ACHN (cell line): ENCODE results near the gene OTULIN.

Experiments
- DNase-seq: peaks from one replicate; pipeline ENCODE4 v3.0.0-alpha.2; 2015
- in situ Hi-C: cut with HindIII; loops from 2 replicates; pipeline ENCODE4 v1.10.0; 2017; ENCODE audit warnings: low sequenced_read_pairs, low pct_ligation_motif_present, low pct_unique_long_range_greater_than_20kb

The OTULIN gene

DNA sequence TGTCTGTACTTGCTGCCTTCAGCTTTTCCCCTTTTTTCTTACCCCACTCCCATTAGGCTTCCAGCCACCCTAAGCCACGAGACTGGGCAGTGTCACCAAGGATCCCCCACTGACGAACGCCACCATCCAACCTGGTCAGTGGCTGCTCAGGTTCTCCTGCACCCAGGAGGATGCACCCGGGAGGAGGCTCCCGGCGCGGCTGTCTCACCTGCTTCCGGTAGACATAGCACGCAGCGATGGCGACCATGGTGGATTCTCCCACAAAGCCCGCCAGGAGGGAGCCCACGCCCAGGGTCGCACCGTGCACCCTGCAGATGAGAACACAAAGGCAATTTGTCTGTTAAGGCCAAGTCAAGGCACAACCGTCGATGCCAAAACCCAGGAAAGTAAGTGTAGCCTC lies 48.1 kb downstream of the OTULIN start:
- no peak for DNase-seq
- in situ Hi-C loops: no loop called here

DNA sequence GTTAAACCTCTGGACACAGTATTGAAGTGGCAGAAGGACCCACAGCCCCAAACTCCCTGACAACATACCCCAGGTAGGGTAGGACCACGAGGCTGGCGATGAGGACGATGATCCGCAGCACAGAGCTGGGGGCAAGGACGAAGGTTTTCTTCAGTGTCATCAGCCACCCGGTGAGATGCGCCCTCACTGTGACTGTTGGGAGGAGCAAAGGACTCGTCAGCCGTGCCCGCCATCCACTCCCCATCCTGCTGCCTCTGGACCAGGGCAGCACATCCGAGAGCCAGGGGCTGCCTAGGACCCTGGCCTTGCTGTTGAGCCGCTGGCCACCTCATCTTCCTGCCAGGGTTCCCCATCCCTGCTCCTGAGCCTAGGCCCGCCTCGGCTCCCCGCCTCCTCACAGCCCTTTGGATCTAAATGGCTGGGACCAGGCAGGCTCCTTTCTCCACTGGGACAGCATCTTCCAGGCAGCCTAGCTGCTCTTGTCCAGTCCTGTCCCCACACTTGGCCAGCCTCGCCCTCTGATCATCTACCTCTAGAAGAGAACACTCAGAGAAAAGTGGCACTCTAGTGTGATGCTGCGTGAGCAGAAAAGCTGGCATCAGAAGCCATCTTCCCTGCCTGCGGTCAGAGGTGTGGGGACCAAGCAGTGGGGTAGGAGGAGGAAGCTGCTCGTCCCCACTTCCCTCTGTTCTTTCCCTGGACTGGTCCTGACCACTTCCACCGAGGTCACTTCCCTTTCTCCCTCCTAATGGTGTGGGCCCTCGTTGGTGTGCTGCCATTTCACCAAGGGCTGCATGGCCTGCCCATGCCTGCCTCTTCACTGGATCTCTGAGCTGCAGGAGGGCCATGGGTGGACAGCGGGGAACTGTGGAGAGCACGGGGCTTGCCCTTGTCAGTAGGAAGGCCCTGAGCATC lies 49.2 kb downstream of the OTULIN start:
- DNase-seq: no peak
- in situ Hi-C loops: no loop called here

DNA sequence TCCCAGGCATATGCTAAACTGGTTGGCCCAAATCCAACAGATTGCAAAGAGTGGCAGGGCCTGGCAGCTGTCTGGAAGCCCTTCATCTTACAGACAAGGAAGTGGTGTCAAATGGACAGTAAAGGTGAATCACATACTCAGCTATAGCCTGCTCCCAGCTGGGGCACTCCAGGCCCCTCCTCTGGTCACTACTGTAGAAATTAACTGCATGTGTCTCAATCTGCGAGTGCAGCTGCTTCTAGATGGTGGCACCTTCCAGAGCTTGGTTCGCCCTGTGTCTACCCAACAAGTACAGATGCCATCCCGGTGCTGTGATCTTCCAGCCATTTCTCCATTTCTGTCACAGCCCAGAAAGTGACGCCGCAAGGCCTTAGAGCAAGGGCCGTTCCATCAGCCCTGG lies 50.2 kb downstream of the OTULIN start:
- no peak for DNase-seq
- in situ Hi-C loops: no loop called here

DNA sequence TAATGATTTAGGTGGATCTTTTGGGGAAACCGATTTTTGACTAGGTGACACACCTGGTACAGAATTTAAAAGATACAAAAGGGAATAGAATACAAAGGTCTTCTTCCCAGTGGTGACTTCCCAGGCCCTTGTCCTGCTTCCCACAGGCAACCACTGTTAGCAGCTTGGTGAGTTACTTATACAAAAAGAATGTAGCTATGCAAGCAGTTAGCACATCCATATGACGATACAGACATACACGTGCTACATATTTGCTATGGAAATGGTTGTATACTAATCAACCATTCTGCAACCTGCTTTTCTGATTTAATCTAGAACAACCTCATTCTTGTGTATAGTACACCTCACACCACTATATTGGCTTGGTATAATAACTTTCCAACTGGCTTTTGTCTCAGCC lies 51.0 kb downstream of the OTULIN start:
- in situ Hi-C loops: no loop called here
- no peak for DNase-seq

DNA sequence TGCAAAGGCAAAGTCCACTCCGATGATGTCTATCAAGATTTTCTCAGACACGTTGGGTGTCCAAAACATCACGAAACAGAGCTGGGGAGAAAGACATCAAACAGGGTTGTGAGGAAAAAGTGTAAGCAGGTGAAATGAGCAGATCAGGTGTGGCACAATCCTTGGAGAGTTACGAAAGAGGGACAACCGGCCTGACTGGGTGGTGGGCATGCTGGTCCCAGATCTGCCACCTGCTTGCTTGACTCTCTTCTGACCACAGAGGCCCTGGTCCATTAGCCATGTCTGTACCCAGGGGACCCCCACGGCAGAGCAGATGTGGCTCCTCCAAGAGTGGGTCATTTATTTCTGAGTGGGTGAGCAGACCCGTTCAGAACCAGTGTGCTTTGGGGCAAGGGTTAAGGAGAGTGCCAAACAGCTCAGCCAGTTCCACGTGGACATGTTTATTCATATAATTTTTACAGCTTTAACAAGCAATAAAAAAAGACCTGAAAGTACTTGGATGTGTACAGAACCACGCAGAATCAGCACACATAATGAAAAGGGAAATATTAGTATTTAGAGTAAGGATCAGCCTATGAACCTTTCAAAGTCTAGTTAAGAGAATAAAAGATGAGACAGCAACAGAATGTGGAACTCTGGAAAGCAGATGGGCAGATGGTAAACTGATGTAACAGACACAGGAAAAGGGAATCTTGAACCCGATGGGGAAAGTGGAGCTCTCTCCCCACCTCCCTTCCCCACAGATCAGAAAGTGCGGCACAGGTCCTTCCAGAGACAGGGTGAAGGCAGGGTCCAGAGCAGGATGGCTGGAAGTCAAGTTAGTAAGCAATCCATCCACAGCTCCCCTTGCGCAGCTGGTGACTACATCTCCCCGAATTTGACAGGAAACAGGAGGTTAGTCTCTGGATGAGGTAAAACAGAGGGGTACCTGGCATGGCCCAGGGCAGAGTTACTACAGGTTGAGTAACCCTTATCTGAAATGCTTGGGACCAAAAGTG lies 52.5 kb downstream of the OTULIN start:
- in situ Hi-C loops: no loop called here
- no peak for DNase-seq

DNA sequence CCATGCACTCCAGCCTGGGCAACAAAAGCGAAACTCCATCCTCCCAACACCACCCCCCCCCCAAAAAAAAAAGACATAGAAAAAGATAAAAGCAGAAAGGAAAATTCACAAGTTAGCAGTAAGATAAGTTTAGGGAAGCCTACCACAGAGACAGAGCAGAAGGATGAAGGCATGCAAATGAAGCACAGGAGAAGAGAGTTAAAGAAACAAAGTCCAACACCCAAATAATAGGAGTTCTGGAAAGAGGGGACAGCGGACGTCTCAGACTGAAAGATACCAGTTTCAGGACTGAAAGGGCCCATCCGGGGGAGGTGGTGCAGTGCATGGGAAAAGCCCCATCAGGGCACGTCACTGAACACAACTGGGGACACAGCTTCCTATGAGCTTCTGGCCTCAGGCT lies 54.3 kb downstream of the OTULIN start:
- no peak for DNase-seq
- in situ Hi-C loops: no loop called here

DNA sequence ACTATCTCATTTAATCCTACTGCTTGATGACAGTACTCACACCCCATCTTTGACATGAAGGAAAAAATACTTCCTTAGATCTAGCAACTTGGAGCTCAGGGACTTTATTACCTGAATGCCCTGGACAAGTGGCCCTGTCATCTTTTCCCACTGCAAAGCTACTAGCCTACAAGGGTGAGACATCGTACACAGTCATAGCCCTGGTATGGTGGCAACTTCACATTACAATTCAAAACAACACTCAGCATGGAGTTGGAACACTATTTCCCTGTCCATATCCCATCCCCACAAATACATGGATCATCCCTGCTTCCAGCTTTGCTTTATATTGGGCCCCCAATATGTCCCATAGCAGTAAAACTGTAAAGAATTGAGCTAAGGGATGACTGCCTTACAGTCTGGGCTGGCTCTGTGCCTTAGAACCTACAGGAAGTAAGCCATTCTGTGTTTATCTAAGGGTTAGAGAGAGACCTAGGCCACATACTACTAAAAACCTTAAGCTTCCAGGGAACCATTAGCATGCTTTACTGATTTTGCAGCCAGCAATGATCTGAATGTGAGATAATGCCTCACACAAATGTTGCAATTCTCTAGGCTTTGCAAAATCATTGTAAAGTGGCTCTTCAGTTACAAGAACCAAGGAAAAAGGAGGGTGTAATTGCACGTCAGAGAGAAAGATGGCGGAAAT lies 55.9 kb downstream of the OTULIN start:
- in situ Hi-C loops: loop anchor here (10.0 kb wide), 1 partner anchor 284 kb away; no protein-coding TSS in a partner anchor
- no peak for DNase-seq

DNA sequence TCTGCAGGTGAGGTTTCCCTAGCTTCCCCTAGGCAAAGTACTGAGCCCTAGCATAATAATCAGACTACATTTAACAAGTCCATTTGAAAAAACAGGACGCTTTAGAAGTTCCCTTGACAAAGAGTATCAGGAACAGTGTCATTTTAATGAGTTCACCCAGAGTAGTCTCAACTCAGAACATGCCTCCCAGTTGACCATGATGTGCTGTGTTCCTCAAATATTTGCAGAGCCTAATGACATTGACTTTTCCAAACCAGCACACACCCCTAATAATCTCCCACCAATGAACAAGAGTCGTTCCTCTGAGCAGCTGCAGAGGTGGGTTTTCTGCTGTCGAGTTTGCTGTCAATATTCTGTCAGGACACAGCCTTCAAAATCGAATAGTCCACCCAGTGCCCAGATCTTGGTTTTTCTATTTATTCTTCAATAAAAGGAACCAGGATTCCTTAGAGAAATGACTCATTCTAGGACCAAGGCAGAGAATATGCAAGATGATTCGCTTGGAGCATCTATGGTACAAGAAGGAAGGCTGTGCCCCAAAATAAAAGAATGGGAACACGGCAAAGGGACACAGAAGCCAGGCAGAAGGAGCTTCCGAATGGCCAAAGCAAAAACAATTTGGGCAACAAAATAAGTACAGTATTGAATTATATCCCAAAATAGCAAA lies 57.6 kb downstream of the OTULIN start:
- DNase-seq: no peak
- in situ Hi-C loops: loop anchor here (10.0 kb wide), 1 partner anchor 283 kb away; no protein-coding TSS in a partner anchor

DNA sequence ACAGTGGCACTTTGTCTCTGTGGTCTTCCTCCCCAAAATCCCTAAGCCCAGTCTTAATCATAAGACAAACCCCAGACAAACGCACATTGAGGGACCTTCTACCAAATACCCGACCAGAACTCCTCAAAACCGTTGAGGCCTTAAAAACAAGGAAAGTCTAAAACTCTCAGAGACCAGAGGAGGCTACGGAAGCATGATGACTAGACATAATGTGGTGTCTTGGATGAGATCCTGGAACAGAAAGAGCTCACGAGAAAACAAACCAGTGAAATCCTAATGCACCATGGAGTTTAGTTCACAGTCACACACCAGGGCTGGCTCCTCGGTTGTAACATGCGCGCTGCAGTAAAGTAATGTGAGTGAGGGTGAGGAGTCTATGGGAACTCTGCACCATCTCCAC lies 58.4 kb downstream of the OTULIN start:
- no peak for DNase-seq
- in situ Hi-C loops: loop anchor here (10.0 kb wide), 1 partner anchor 282 kb away; no protein-coding TSS in a partner anchor

DNA sequence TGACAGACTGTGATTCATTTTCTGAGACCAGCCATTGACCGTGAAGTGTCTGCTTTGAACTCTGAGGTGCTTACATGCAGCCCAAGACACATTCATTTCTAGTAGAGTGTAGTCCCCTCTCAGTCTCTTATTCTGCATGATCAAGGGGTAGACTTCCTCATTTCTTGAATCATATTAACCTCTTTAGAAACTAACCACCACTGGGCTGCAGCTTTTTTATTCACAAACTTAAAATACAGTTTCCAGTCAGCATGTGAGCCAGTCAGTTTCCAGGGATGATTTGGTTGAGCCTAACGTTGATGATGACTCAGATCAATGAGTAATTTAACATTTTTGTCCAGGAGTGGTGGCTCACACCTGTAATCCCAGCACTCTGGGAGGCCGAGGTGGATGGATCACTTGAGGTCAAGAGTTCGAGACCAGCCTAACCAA lies 59.2 kb downstream of the OTULIN start:
- no peak for DNase-seq
- in situ Hi-C loops: loop anchor here (10.0 kb wide), 1 partner anchor 281 kb away; no protein-coding TSS in a partner anchor

DNA sequence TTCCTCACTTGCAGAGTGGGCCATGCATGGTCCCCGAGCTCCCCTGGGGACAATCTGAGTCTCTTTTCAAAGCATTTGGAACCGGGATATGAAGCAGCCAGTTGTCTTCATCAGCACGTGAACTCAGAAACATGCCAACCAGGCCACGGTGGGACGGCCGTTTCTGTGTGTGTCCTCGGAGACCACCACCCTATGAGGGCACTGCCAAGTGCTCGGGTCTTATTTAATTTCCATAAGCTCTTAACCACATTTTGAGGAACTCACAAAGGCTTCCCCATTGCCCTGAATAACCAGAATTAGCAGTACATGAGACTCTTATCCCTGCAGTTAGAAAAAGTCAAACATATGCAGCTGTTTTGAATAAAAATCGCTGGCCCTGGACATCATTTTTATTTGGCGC lies 60.1 kb downstream of the OTULIN start:
- no peak for DNase-seq
- in situ Hi-C loops: loop anchor here (10.0 kb wide), 1 partner anchor 280 kb away; no protein-coding TSS in a partner anchor

DNA sequence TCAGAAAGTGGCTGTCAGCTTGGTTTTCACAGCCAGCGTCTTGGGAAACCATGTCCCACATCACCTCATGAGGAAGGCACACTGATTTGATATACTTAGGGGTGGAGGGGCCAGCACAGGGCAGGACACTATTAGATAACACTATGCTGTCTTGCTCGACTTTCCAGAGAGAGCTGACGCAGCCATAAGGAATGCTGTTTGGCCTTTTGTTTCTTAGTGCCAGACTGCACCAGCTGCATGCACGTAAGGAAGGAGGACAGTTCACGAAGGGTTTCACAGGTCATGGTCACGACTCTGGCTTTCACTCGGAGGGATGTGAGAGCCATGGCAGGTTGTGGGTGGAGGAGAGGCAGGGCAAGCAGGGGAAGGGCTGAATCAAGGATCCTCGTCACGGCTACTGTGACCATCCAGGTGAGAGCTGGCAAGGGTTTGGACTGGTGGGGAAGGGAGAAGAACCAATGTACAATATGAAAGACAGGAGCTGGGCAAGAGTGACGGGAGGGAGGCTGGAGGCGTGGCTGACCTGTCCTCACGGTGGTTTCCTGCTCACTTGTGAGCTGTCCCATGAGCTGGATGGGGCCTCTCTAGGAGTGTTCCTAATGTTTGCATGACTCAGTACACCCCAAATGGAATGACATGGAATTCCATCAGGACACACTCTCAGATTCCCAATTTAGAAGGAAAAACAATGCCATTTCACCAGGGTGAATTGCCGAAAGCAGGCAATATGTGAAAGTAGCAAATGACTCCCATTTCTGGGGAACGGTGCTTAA lies 61.7 kb downstream of the OTULIN start:
- in situ Hi-C loops: loop anchor here (10.0 kb wide), 1 partner anchor 279 kb away; no protein-coding TSS in a partner anchor

DNA sequence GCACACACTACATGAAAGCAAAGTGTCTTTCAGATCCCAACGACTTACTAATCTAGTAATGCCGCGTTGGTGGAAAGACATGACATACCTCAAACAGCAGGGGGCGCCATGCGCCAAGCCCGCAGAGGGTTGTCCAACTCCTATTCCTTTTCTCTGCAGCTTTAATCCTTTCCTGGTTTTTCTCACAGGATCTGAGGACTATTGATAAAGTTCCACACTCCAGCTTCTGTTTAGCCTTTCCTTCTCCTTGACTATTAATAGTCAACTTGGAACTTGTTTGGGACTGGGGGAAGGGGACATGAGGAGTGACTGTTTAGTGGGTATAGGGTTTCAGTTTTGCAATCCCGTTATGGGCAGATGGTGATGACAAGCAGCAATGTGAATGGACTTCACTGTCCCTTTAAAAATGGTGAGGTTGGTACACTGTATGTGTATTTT lies 62.9 kb downstream of the OTULIN start:
- peak; percentile 67 for DNase-seq
- in situ Hi-C loops: loop anchor here (10.0 kb wide), 1 partner anchor 277 kb away; no protein-coding TSS in a partner anchor

More for the DNA sequence above, 61.7 kb downstream of the OTULIN start:
- DNase-seq: no peak

DNA sequence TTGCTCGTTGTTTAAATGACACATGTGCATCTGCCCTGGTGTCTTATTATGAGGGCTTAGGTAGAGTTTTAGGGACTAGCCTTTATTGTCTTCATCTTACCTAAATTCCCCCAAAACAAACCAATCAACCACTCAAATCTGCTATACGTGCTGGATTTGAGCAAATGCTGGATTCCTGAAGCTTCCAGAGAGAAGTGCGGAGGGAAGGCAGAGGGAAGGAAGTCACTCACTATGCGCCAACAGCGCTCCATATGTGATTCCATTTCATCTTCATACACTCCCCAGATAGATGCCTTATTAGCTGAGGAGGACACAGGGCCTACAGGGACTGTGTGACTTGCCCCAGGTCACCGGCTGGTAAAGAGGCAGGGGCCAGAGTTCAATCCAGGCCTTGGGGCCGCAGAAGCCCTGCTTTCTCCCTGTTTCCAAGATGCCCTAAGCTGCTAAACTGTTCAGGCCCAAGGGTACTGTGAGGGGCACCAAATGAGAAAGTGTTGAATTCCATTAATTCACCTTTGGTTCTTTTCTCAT lies 63.5 kb downstream of the OTULIN start:
- in situ Hi-C loops: loop anchor here (10.0 kb wide), 1 partner anchor 277 kb away; no protein-coding TSS in a partner anchor
- no peak for DNase-seq

DNA sequence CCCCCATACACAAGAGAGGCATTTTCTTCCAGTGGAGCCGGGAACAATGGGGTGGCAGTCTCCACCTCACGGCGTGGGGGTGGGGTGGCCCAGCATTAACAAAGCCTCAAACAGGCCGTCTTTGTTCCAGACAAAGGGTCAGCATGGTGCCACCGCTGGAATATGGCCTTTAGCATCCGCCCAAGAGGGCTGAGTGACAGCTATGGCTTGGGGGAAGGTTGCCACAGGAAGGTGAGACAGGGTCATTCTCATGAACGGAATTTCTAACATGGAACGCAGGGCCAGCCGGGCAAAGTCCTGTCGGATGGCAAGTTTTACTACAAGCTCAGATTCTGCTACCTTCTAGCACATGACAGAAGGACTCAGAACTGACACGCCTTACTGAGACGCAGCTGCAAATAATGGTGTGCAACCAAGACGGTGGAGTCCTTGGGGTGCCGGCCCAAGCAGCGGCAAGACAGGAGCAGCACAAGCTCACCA lies 64.0 kb downstream of the OTULIN start:
- DNase-seq: no peak
- in situ Hi-C loops: loop anchor here (10.0 kb wide), 1 partner anchor 276 kb away; no protein-coding TSS in a partner anchor
